Suprapubic skin (tissue), 4 donors: ENCODE results near the gene CHIT1.
"Not testable (repeated sequence)": the region's sequence is repeated elsewhere in the genome, so short reads cannot be mapped to it uniquely, and the experiment has no call there.

Source experiments
- CTCF ChIP-seq, 2 donors: fragments of 200-600 bp in 1 of 2; fragments of 450-650 bp in 1 of 2; sonication (generic) in 1 of 2; IDR thresholded peaks; one replicate each; pipeline ENCODE4 v1.5.1; 2016 to 2019; ENCODE audit warnings: antibody characterized with exemption in 2 of 2, mild to moderate bottlenecking in 1 of 2, moderate library complexity in 1 of 2
- EP300 ChIP-seq: sonication (generic); formaldehyde crosslinking; IDR thresholded peaks from one replicate; pipeline ENCODE4 v1.6.1; 2017; ENCODE audit warnings: antibody characterized with exemption
- POLR2A ChIP-seq, 2 donors: fragments of 450-650 bp; IDR thresholded peaks; one replicate each; pipeline ENCODE4 v1.6.1; 2017; ENCODE audit warnings: antibody characterized with exemption in 2 of 2, mild to moderate bottlenecking in 2 of 2, moderate library complexity in 2 of 2
- POLR2AphosphoS5 ChIP-seq, 3 donors: sonication (generic); formaldehyde crosslinking; IDR thresholded peaks; one replicate each; pipeline ENCODE4 v1.6.1; 2017; ENCODE audit warnings: antibody characterized with exemption in 3 of 3

- not testable (repeated sequence) for TF ChIP-seq CTCF (IDR thresholded peaks at IDR 0.05); EP300; POLR2A (IDR thresholded peaks at IDR 0.05); POLR2AphosphoS5 (IDR thresholded peaks at IDR 0.05)
Observed at GRCh38 chr1:203256636-203257035, 27.2 kb upstream of the CHIT1 start.
